Stomach (tissue), 9 donors: Measurements from ENCODE around the gene PPP4C. TPM values are rescaled to one million over a fixed set of nuclear protein-coding genes. Genes with fewer than 3 reads are reported as not detected.
A peak's percentile ranks its signal among the peaks of the same experiment; 100 is the strongest.

ENCODE experiments used
- DNase-seq, 2 donors: peaks; one replicate each; pipeline versions ENCODE4 v3.0.0 to v3.0.0-alpha.2; 2013 to 2019
- H3K27ac ChIP-seq, 5 donors: fragments of 200-600 bp in 4 of 5; sonication (generic) in 4 of 5; one replicate each; pipeline ENCODE4 v1.5.1; 2013 to 2019; ENCODE audit warnings: mild to moderate bottlenecking in 1 of 5, moderate library complexity in 1 of 5
- H3K27me3 ChIP-seq, 3 donors: fragments of 200-600 bp; sonication (generic); one replicate each; pipeline ENCODE4 v1.5.1; 2017 to 2019; ENCODE audit warnings: mixed run types in 1 of 3
- H3K36me3 ChIP-seq, 4 donors: fragments of 200-600 bp; sonication (generic); 1 replicate in 3 of 4; 2 replicates in 1 of 4; pipeline ENCODE4 v1.5.1; 2016 to 2019
- H3K4me1 ChIP-seq, 4 donors: fragments of 200-600 bp; sonication (generic); one replicate each; pipeline ENCODE4 v1.5.1; 2016 to 2019
- H3K4me3 ChIP-seq, 4 donors: fragments of 200-600 bp; sonication (generic) in 3 of 4; one replicate each; pipeline ENCODE4 v1.5.1; 2016 to 2019; ENCODE audit warnings: mild to moderate bottlenecking in 1 of 4
- H3K9me3 ChIP-seq, 4 donors: fragments of 200-600 bp; sonication (generic); one replicate each; pipeline ENCODE4 v1.5.1; 2016 to 2019
- CTCF ChIP-seq, 7 experiments: fragments of 450-650 bp in 4 of 7; fragments of 200-600 bp in 3 of 7; sonication (generic) in 3 of 7; IDR thresholded peaks; one replicate each; pipeline ENCODE4 v1.5.1; 2016 to 2019; ENCODE audit warnings: antibody characterized with exemption in 7 of 7, control low read depth in 2 of 7, mild to moderate bottlenecking in 1 of 7
- EP300 ChIP-seq: sonication (generic); formaldehyde crosslinking; IDR thresholded peaks from one replicate; pipeline ENCODE4 v1.6.1; 2017; ENCODE audit warnings: antibody characterized with exemption
- POLR2A ChIP-seq, 4 donors: fragments of 450-650 bp; IDR thresholded peaks; one replicate each; pipeline ENCODE4 v1.6.1; 2016; ENCODE audit warnings: antibody characterized with exemption in 4 of 4, control low read depth in 2 of 4, mild to moderate bottlenecking in 1 of 4, moderate library complexity in 1 of 4
- POLR2AphosphoS5 ChIP-seq, 3 donors: sonication (generic); formaldehyde crosslinking; IDR thresholded peaks; one replicate each; pipeline ENCODE4 v1.6.1; 2016; ENCODE audit warnings: antibody characterized with exemption in 3 of 3
- WGBS, 5 donors: extraction: QIAGEN DNeasy Blood & Tissue Kit in 3 of 5; methylation state at CpG; one replicate each; pipeline versions ENCODE4 v1.1.5 to v1.1.7; 2013 to 2018; 5-methylcytosine and 5-hydroxymethylcytosine counted together
- intact Hi-C: fragments of 100-400 bp; cut with DNase I; formaldehyde crosslinking; loops from one replicate; pipeline ENCODE4 v1.15.1; 2023; ENCODE audit warnings: low total_unique reads
- polyA plus RNA-seq, 3 donors: library from polyadenylated mRNA; stranded (reverse); fragments of 200-250 nt; gene quantifications; one replicate each; pipeline ENCODE4 v1.2.3, GENCODE V29; 2013
- total RNA-seq, 5 donors: library from RNA; depleted of rRNA; stranded (reverse); fragments of >200 nt; gene quantifications; one replicate each; pipeline versions ENCODE4 v1.1.0 to v1.2.3, GENCODE V29; 2014 to 2016
- donor health status: healthy with polysubstance abuse.
- donor health status: Bipolar disorder and iron deficiency.
- donor health status: healthy.

The PPP4C gene
- total and polyA plus RNA-seq, 8 donors = 21.4 to 118 (median 74.2) TPM

GRCh38 chr16:30070490-30070889 lies 5.3 kb upstream of the PPP4C start:
- peaks cover 38 to 67% (median 54%) of the 10 kb centered on the region in 4 donors for H3K4me1 ChIP-seq
- intact Hi-C loops = no loop called here

GRCh38 chr16:30076276-30076791 lies 540 bp downstream of the PPP4C start:
- Histone ChIP-seq H3K4me1 (peaks cover 24 to 64% (median 51%) of the 10 kb centered on the region in 4 donors), H3K36me3 (peaks cover 45 to 64% (median 62%) of the 10 kb centered on the region in 4 donors), H3K27me3 (no peaks in the 10 kb centered on the region), H3K27ac (peak overlapping the region; percentile 73 to 97 (median 94)), H3K9me3 (no peaks in the 10 kb centered on the region), H3K4me3 (peak overlapping the region; percentile 78 to 98 (median 86))
- no peak for TF ChIP-seq CTCF (IDR thresholded peaks at IDR 0.05)
- TF ChIP-seq POLR2A (IDR thresholded peaks at IDR 0.05) = no peak
- no peak for TF ChIP-seq POLR2AphosphoS5 (IDR thresholded peaks at IDR 0.05)
- TF ChIP-seq EP300 = no peak
- intact Hi-C loops = no loop called here
- peak in 1 of 2 donors; percentile 55 for DNase-seq
- 1 to 4% (median 2%) methylated on average over 12 to 33 of the region's 33 CpGs for WGBS, 5 donors

More at GRCh38 chr16:30070490-30070889, 5.3 kb upstream of the PPP4C start:
- Histone ChIP-seq H3K4me3 (peak overlapping the region in 1 of 4 donors; percentile 75), H3K27ac (peak overlapping the region in 3 of 5 donors; percentile 14 to 98 (median 93)), H3K36me3 (peaks cover 62 to 72% (median 68%) of the 10 kb centered on the region in 4 donors), H3K9me3 (no peaks in the 10 kb centered on the region), H3K27me3 (no peaks in the 10 kb centered on the region)
- DNase-seq = no peak
- TF ChIP-seq POLR2AphosphoS5 (IDR thresholded peaks at IDR 0.05) (no peak), EP300 (no peak), POLR2A (IDR thresholded peaks at IDR 0.05) (no peak), CTCF (IDR thresholded peaks at IDR 0.05) (no peak)

- DNase-seq = no peak
- H3K27ac ChIP-seq = peak overlapping the region in 1 of 5 donors; percentile 20
- H3K27me3 ChIP-seq = no peaks in the 10 kb centered on the region
- TF ChIP-seq CTCF (IDR thresholded peaks at IDR 0.05) = no peak
- no peak for TF ChIP-seq POLR2AphosphoS5 (IDR thresholded peaks at IDR 0.05)
- no peak for TF ChIP-seq EP300
- TF ChIP-seq POLR2A (IDR thresholded peaks at IDR 0.05) = no peak
- WGBS, 5 donors = 60 to 76% (median 65%) methylated on average over 6 of the region's 6 CpGs
- peak overlapping the region in 2 of 4 donors; percentile 90 to 98 for H3K4me3 ChIP-seq
- peaks cover 24 to 60% (median 52%) of the 10 kb centered on the region in 4 donors for H3K4me1 ChIP-seq
- peaks cover 44 to 64% (median 62%) of the 10 kb centered on the region in 4 donors for H3K36me3 ChIP-seq
- H3K9me3 ChIP-seq = no peaks in the 10 kb centered on the region
- intact Hi-C loops = no loop called here
These were observed 1.9 kb downstream of the PPP4C start for GRCh38 chr16:30077656-30078055.

- Histone ChIP-seq H3K9me3 (no peaks in the 10 kb centered on the region), H3K27me3 (no peaks in the 10 kb centered on the region), H3K36me3 (peaks cover 51 to 65% (median 62%) of the 10 kb centered on the region in 4 donors), H3K4me1 (peaks cover 24 to 60% (median 52%) of the 10 kb centered on the region in 4 donors), H3K27ac (no peak overlapping the region), H3K4me3 (peak overlapping the region in 1 of 4 donors; percentile 3)
- 84 to 85% (median 84%) methylated on average over 7 of the region's 7 CpGs for WGBS, 5 donors
- intact Hi-C loops = no loop called here
- DNase-seq = no peak
- TF ChIP-seq CTCF (IDR thresholded peaks at IDR 0.05) = no peak
- no peak for TF ChIP-seq POLR2A (IDR thresholded peaks at IDR 0.05)
- TF ChIP-seq POLR2AphosphoS5 (IDR thresholded peaks at IDR 0.05) = no peak
- no peak for TF ChIP-seq EP300
These were observed 3.0 kb downstream of the PPP4C start for GRCh38 chr16:30078744-30079143.
